GM12878 (cell line): ENCODE results near the gene CCDC8. TPM values are rescaled to one million over a fixed set of nuclear protein-coding genes. Genes with fewer than 3 reads are reported as not detected.
"Not testable (repeated sequence)": the region's sequence is repeated elsewhere in the genome, so short reads cannot be mapped to it uniquely, and the experiment has no call there.

Experiments
- ATAC-seq: fragments of 200-7000 bp; cut with Tn5 transposase; 3 replicates; pipeline ENCODE4 v1.9.1; 2020; ENCODE audit warnings: mild to moderate bottlenecking, moderate library complexity
- BruUV-seq: library from RNA; stranded (reverse); fragments of 400-500 nt; replicated peaks from 2 replicates; lab custom pipeline; 2021; lab: Mats Ljungman, UMichigan
- CTCF ChIA-PET: fragments of 300-600 bp; sonication (Branson Sonifier 250); formaldehyde crosslinking; extraction: SDS; loops from one replicate; lab custom pipeline; 2021; ENCODE audit warnings: inconsistent platforms; lab: Yijun Ruan, JAX
- POLR2A ChIA-PET: fragments of 350-600 bp; formaldehyde crosslinking; extraction: SDS; loops from one replicate; lab custom pipeline; 2021; ENCODE audit warnings: inconsistent platforms; lab: Charles Lee
- RAD21 ChIA-PET: fragments of 300-600 bp; sonication (Branson Sonifier 250); formaldehyde crosslinking; loops from one replicate; lab custom pipeline; 2023; ENCODE audit warnings: antibody characterized with exemption; ENCODE audit not compliant: unreplicated experiment; lab: Charles Lee
- SMC1A ChIA-PET: fragments of 300-600 bp; sonication (Branson Sonifier 250); formaldehyde crosslinking; loops from one replicate; lab custom pipeline; 2023; ENCODE audit not compliant: unreplicated experiment, uncharacterized antibody; lab: Charles Lee
- DNase-seq: peaks from one replicate; pipeline ENCODE4 v3.0.0-alpha.2; 2011; ENCODE audit warnings: low read depth, low spot score
- FAIRE-seq: peaks from 3 replicates; lab custom pipeline; 2011; peaks lifted over from hg19 to GRCh38; lab: Jason Lieb, UNC
- H2AFZ ChIP-seq: 2 replicates; pipeline ENCODE4 v1.6.0; 2011; ENCODE audit warnings: low read depth, low read length, control low read depth; ENCODE audit not compliant: control insufficient read depth
- H3K27ac ChIP-seq: 2 replicates; pipeline ENCODE4 v1.5.1; 2011; ENCODE audit warnings: control low read depth; ENCODE audit not compliant: control insufficient read depth, insufficient read depth
- H3K27me3 ChIP-seq, 2 experiments: replicated peaks in 1 of 2; 2 replicates each; pipeline versions ENCODE4 v1.6.0 to v1.6.1; 2011; ENCODE audit warnings: low read length in 1 of 2; ENCODE audit not compliant: control insufficient read depth in 2 of 2, insufficient read depth in 2 of 2
- H3K36me3 ChIP-seq, 2 experiments: 2 replicates each; pipeline ENCODE4 v1.5.1; 2011; ENCODE audit warnings: low read length in 1 of 2; ENCODE audit not compliant: control insufficient read depth in 2 of 2, insufficient read depth in 2 of 2
- H3K4me1 ChIP-seq: 2 replicates; pipeline ENCODE4 v1.6.1; 2011; ENCODE audit warnings: mild to moderate bottlenecking, low read length, moderate library complexity, mixed read lengths; ENCODE audit not compliant: control insufficient read depth, insufficient read depth
- H3K4me2 ChIP-seq: 2 replicates; pipeline ENCODE4 v1.6.0; 2011; ENCODE audit warnings: control low read depth; ENCODE audit not compliant: control insufficient read depth, insufficient read depth
- H3K4me3 ChIP-seq: fragments of 200-600 bp; sonication (generic); 2 replicates; pipeline ENCODE4 v1.5.1; 2016
- H3K79me2 ChIP-seq: 2 replicates; pipeline ENCODE4 v1.6.0; 2011; ENCODE audit warnings: low read length; ENCODE audit not compliant: control insufficient read depth, insufficient read depth
- H3K9ac ChIP-seq: 2 replicates; pipeline ENCODE4 v1.8.0; 2011; ENCODE audit warnings: low read length, control low read depth, mixed read lengths; ENCODE audit not compliant: control insufficient read depth, insufficient read depth
- H3K9me3 ChIP-seq: replicated peaks from 3 replicates; pipeline ENCODE4 v1.5.1; 2011; ENCODE audit warnings: mild to moderate bottlenecking, low read length; ENCODE audit not compliant: control insufficient read depth, insufficient read depth
- H4K20me1 ChIP-seq: 2 replicates; pipeline ENCODE4 v1.6.0; 2011; ENCODE audit not compliant: control insufficient read depth, insufficient read depth
- CREM ChIP-seq: IDR thresholded peaks from 2 replicates; pipeline ENCODE4 v1.6.1; 2014; ENCODE audit warnings: antibody characterized with exemption, low read depth
- EP300 ChIP-seq, 2 experiments: fragments of 150-350 bp in 1 of 2; IDR thresholded peaks; 2 replicates each; pipeline ENCODE4 v1.6.1; 2011 to 2012; ENCODE audit warnings: low read depth in 2 of 2, low read length in 2 of 2, borderline replicate concordance in 1 of 2, improper control_type of control experiment in 1 of 2, inconsistent platforms in 1 of 2; ENCODE audit not compliant: control insufficient read depth in 1 of 2
- HDGF ChIP-seq: fragments of 450-650 bp; IDR thresholded peaks from 2 replicates; pipeline ENCODE4 v1.6.1; 2016; ENCODE audit warnings: antibody characterized with exemption
- IRF4 ChIP-seq: IDR thresholded peaks from 2 replicates; pipeline ENCODE4 v1.6.1; 2011; ENCODE audit warnings: low read depth, low read length
- MEF2A ChIP-seq: IDR thresholded peaks from 2 replicates; pipeline ENCODE4 v1.6.1; 2011; ENCODE audit warnings: low read depth, mild to moderate bottlenecking, low read length, moderate library complexity; ENCODE audit not compliant: insufficient read depth
- SKIL ChIP-seq: fragments of 450-650 bp; IDR thresholded peaks from 2 replicates; pipeline ENCODE4 v1.6.1; 2017; ENCODE audit warnings: mild to moderate bottlenecking, low read depth, inconsistent platforms; ENCODE audit not compliant: poor library complexity, severe bottlenecking
- SUZ12 ChIP-seq: fragments of 200-600 bp; sonication (generic); IDR thresholded peaks from one replicate; pipeline ENCODE4 v1.6.1; 2018; ENCODE audit warnings: antibody characterized with exemption, mild to moderate bottlenecking; ENCODE audit not compliant: unreplicated experiment
- TBL1XR1 ChIP-seq: IDR thresholded peaks from 2 replicates; pipeline ENCODE4 v1.6.1; 2012; ENCODE audit warnings: low read depth, low read length, improper control_type of control experiment
- ZNF207 ChIP-seq: fragments of 450-650 bp; IDR thresholded peaks from 2 replicates; pipeline ENCODE4 v1.6.1; 2014; ENCODE audit warnings: antibody characterized with exemption, mild to moderate bottlenecking, borderline replicate concordance
- ZNF274 ChIP-seq: IDR thresholded peaks from one replicate; pipeline ENCODE4 v1.8.0; 2011; ENCODE audit not compliant: insufficient read length, insufficient read depth
- WGBS: methylation state at CpG from one replicate; pipeline ENCODE4 v1.1.6; 2016; ENCODE audit warnings: low lambda C conversion rate; ENCODE audit not compliant: insufficient replicate concordance, insufficient coverage; ENCODE audit errors: missing lambda C conversion rate; 5-methylcytosine and 5-hydroxymethylcytosine counted together
- in situ Hi-C: fragments of 300-500 bp; cut with MboI; formaldehyde crosslinking; loops from 9 replicates; pipeline ENCODE4 v1.14.3; 2018; ENCODE audit warnings: mixed read lengths
- intact Hi-C: fragments of 100-400 bp; cut with micrococcal nuclease; formaldehyde crosslinking; loops from one replicate; pipeline ENCODE4 v1.14.2; 2022; ENCODE audit not compliant: unreplicated experiment
- polyA plus RNA-seq, 11 experiments: library from polyadenylated mRNA; depleted of rRNA in 4 of 11; unstranded in 6 of 11; stranded (reverse) in 5 of 11; fragments of >200 nt; fragmentation: Nextera tagmentation in 4 of 11; fragmentation: Illumina TruSeq in 1 of 11; extraction: Ambion mirVana in 4 of 11; extraction: Trizol in 1 of 11; gene quantifications; 1 replicate in 1 of 11; 2 replicates in 10 of 11; pipeline versions ENCODE4 v1.2.1 to v1.2.3, GENCODE V29; 2011 to 2016; ENCODE audit warnings: inconsistent platforms in 2 of 11, missing spikeins in 2 of 11, low read depth in 1 of 11
- total RNA-seq, 4 experiments: library from RNA; depleted of rRNA in 3 of 4; stranded (reverse); fragments of >200 nt in 3 of 4; fragmentation: Illumina TruSeq in 1 of 4; extraction: Trizol in 1 of 4; gene quantifications; 2 replicates each; pipeline versions ENCODE4 v1.2.1 to v1.2.3, GENCODE V29; 2013 to 2021
- TF ChIP-seq, protein P1 (sequence below): IDR thresholded peaks from 2 replicates; pipeline ENCODE4 v1.6.1; 2011; ENCODE audit warnings: mild to moderate bottlenecking, low read depth, low read length, moderate library complexity; ENCODE audit not compliant: insufficient replicate concordance

The CCDC8 gene
- total and polyA plus RNA-seq, 10 of the 15 experiments (the other 5 are each of a cell fraction or from before 2014, with no cell fraction given) = under 0.01 to 0.15 (median 0.05) TPM; not detected in 5

GRCh38 chr19:46435009-46435408 is 21.6 kb upstream of the CCDC8 start:
- H3K36me3 ChIP-seq = no peaks in the 10 kb centered on the region
- no peak overlapping the region for H3K4me3 ChIP-seq
- DNase-seq = no peak
- H3K27me3 ChIP-seq = no peaks in the 10 kb centered on the region
- H3K9me3 ChIP-seq = no peaks in the 10 kb centered on the region
- H4K20me1 ChIP-seq = no peaks in the 10 kb centered on the region
- no peaks in the 10 kb centered on the region for H3K4me1 ChIP-seq
- RAD21 ChIA-PET = no interaction called here
- WGBS = 34% methylated on average over 6 of the region's 6 CpGs
- intact Hi-C loops (no loop called here), in situ Hi-C loops (no loop called here)
- POLR2A ChIA-PET = no interaction called here
- H2AFZ ChIP-seq = no peak overlapping the region
- BruUV-seq = no TSS peak
- FAIRE-seq = no peak
- ATAC-seq = no peak
- SMC1A ChIA-PET = no interaction called here
- no peak overlapping the region for H3K9ac ChIP-seq
- no peaks in the 10 kb centered on the region for H3K79me2 ChIP-seq
- TF ChIP-seq, protein P1, sequence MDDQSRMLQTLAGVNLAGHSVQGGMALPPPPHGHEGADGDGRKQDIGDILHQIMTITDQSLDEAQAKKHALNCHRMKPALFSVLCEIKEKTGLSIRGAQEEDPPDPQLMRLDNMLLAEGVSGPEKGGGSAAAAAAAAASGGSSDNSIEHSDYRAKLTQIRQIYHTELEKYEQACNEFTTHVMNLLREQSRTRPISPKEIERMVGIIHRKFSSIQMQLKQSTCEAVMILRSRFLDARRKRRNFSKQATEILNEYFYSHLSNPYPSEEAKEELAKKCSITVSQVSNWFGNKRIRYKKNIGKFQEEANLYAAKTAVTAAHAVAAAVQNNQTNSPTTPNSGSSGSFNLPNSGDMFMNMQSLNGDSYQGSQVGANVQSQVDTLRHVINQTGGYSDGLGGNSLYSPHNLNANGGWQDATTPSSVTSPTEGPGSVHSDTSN = no peak
- no peak for TF ChIP-seq SUZ12
- no peak for TF ChIP-seq ZNF274
- no peak for TF ChIP-seq SKIL
- TF ChIP-seq IRF4 = no peak
- no peak for TF ChIP-seq TBL1XR1
- TF ChIP-seq EP300 (IDR thresholded peaks at IDR 0.05; ENCODE audit: borderline replicate concordance in 1 of 2, control insufficient read depth in 1 of 2, low read depth in 2 of 2, low read length in 2 of 2) = no peak
- TF ChIP-seq CREM = no peak
- TF ChIP-seq MEF2A = no peak
- no peak for TF ChIP-seq ZNF207
- TF ChIP-seq HDGF = no peak
- CTCF ChIA-PET = no interaction called here
- no peak overlapping the region for H3K27ac ChIP-seq
- H3K4me2 ChIP-seq = no peak overlapping the region

DNA sequence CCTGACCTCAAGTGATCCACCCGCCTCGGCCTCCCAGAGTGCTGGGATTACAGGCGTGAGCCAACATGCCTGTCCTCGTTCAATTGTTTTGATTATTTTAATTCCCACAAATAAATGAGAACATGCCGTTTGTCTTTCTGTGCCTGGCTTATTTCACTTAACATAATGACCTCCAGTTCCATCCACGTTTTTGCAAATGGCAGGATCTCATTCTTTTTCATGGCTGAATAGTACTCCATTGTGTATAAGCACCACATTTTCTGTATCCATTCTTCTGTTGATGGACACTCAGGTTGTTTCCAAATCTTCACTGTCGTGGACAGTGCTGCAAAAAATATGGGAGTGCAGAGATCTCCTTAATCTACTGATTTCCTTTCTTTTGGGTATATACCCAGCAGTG is 20.1 kb upstream of the CCDC8 start:
- SMC1A ChIA-PET, H3K9ac ChIP-seq, POLR2A ChIA-PET, H3K27ac ChIP-seq, H3K79me2 ChIP-seq, DNase-seq, H3K9me3 ChIP-seq, H3K4me1 ChIP-seq, intact Hi-C loops, H3K4me3 ChIP-seq, H3K27me3 ChIP-seq, H4K20me1 ChIP-seq, H3K4me2 ChIP-seq, FAIRE-seq, RAD21 ChIA-PET, CTCF ChIA-PET, H2AFZ ChIP-seq, H3K36me3 ChIP-seq, BruUV-seq, in situ Hi-C loops, ATAC-seq: not testable (repeated sequence)
- WGBS = 50% methylated on average over 7 of the region's 7 CpGs
